ENCODE measurements around the gene RCSD1. TPM values are rescaled to one million over a fixed set of nuclear protein-coding genes. Genes with fewer than 3 reads are reported as not detected.

Gene RCSD1
- total RNA-seq, 1 donor from 2014 or later = 39.5 TPM

GRCh38 chr1:167663002-167663772 lies 33.2 kb downstream of the RCSD1 start:
- Mint-ChIP-seq H3K27ac (ENCODE audit: unreplicated experiment) (no peak overlapping the region), H3K9me3 (ENCODE audit: unreplicated experiment) (no peaks in the 10 kb centered on the region), H3K4me3 (ENCODE audit: unreplicated experiment) (no peak overlapping the region), H3K36me3 (ENCODE audit: low read depth, unreplicated experiment) (peaks cover 17% of the 10 kb centered on the region), H3K4me1 (ENCODE audit: unreplicated experiment) (peaks cover 59% of the 10 kb centered on the region), H3K27me3 (ENCODE audit: unreplicated experiment) (peaks cover 8% of the 10 kb centered on the region)
- TF ChIP-seq, protein P1, sequence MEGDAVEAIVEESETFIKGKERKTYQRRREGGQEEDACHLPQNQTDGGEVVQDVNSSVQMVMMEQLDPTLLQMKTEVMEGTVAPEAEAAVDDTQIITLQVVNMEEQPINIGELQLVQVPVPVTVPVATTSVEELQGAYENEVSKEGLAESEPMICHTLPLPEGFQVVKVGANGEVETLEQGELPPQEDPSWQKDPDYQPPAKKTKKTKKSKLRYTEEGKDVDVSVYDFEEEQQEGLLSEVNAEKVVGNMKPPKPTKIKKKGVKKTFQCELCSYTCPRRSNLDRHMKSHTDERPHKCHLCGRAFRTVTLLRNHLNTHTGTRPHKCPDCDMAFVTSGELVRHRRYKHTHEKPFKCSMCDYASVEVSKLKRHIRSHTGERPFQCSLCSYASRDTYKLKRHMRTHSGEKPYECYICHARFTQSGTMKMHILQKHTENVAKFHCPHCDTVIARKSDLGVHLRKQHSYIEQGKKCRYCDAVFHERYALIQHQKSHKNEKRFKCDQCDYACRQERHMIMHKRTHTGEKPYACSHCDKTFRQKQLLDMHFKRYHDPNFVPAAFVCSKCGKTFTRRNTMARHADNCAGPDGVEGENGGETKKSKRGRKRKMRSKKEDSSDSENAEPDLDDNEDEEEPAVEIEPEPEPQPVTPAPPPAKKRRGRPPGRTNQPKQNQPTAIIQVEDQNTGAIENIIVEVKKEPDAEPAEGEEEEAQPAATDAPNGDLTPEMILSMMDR (IDR thresholded peaks at IDR 0.05; ENCODE audit: unreplicated experiment) = no peak
- DNase-seq (ENCODE audit: low spot score) = no peak

GRCh38 chr1:167665469-167665868 lies 35.4 kb downstream of the RCSD1 start:
- no peak overlapping the region for H3K27ac Mint-ChIP-seq (ENCODE audit: unreplicated experiment)
- H3K4me1 Mint-ChIP-seq (ENCODE audit: unreplicated experiment) = peaks cover 45% of the 10 kb centered on the region
- H3K4me3 Mint-ChIP-seq (ENCODE audit: unreplicated experiment) = no peak overlapping the region
- H3K27me3 Mint-ChIP-seq (ENCODE audit: unreplicated experiment) = peaks cover 2% of the 10 kb centered on the region
- DNase-seq (ENCODE audit: low spot score) = no peak
- no peaks in the 10 kb centered on the region for H3K9me3 Mint-ChIP-seq (ENCODE audit: unreplicated experiment)
- peaks cover 17% of the 10 kb centered on the region for H3K36me3 Mint-ChIP-seq (ENCODE audit: low read depth, unreplicated experiment)
- TF ChIP-seq, protein P1 (IDR thresholded peaks at IDR 0.05; ENCODE audit: unreplicated experiment) = no peak

DNA sequence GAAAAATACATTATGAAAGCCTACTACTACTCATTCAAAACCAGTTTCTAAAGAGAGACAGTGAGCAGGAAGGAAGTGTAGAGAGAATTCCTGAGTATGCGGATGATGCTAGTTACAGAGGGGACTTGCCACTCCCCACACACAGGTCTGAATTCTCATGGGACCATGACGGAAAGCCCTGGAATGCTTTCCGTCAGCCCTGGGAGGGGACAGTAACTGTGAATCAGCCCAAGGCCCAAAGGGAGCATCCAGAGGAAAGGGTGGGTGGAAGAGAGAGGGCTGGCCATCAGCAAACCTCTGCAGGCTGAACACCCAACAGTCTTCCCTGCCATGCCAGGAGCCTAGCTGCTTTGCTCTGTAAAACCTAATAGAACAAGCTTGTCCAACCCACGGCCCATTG lies 36.4 kb downstream of the RCSD1 start:
- Mint-ChIP-seq H3K27me3 (ENCODE audit: unreplicated experiment) (no peaks in the 10 kb centered on the region), H3K36me3 (ENCODE audit: low read depth, unreplicated experiment) (peaks cover 26% of the 10 kb centered on the region), H3K27ac (ENCODE audit: unreplicated experiment) (no peak overlapping the region), H3K4me1 (ENCODE audit: unreplicated experiment) (peaks cover 43% of the 10 kb centered on the region), H3K9me3 (ENCODE audit: unreplicated experiment) (no peaks in the 10 kb centered on the region), H3K4me3 (ENCODE audit: unreplicated experiment) (no peak overlapping the region)
- no peak for DNase-seq (ENCODE audit: low spot score)
- TF ChIP-seq, protein P1 (IDR thresholded peaks at IDR 0.05; ENCODE audit: unreplicated experiment) = no peak

DNA sequence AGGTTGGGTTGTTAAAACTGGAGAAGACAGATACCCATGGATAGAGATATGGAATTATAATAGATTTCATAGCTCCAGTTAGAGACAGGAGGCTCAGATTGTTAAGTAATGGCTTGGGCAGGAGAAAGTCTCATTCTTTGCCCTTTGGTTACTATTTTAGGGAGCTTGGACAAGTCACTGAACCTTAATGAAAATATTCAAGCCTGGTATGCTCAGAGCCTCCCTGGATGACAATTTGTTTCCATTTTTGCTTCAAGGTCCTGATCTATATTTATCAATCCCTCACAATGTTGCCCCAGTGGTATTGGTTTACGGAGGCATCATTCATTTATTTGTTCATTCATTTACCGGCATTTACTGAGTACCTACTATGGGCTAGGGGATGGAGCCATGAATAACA lies 37.5 kb downstream of the RCSD1 start:
- no peak overlapping the region for H3K27ac Mint-ChIP-seq (ENCODE audit: unreplicated experiment)

DNA sequence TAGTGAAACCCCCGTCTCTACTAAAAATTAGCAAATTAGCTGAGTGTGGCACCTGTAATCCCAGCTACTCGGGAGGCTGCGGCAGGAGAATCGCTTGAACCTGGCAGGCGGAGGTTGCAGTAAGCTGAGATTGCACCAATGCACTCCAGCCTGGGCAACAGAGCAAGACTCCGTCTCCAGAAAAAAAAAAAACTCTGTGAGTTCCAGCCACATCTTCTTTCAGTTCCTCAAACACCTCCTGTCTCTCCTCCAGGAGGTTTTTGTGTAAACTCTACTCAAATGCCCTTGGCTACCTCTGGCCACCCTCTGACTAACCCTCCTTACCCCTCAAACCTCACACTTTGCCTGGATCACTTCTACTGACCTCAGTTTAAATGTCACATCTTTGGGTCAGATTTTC lies 38.1 kb downstream of the RCSD1 start:
- no peaks in the 10 kb centered on the region for H3K27me3 Mint-ChIP-seq (ENCODE audit: unreplicated experiment)
- peaks cover 26% of the 10 kb centered on the region for H3K4me1 Mint-ChIP-seq (ENCODE audit: unreplicated experiment)
- TF ChIP-seq, protein P1 (IDR thresholded peaks at IDR 0.05; ENCODE audit: unreplicated experiment) = no peak
- H3K9me3 Mint-ChIP-seq (ENCODE audit: unreplicated experiment) = no peaks in the 10 kb centered on the region
- no peak for DNase-seq (ENCODE audit: low spot score)
- no peak overlapping the region for H3K27ac Mint-ChIP-seq (ENCODE audit: unreplicated experiment)
- peaks cover 36% of the 10 kb centered on the region for H3K36me3 Mint-ChIP-seq (ENCODE audit: low read depth, unreplicated experiment)
- H3K4me3 Mint-ChIP-seq (ENCODE audit: unreplicated experiment) = no peak overlapping the region

More for the DNA sequence above, 37.5 kb downstream of the RCSD1 start:
- DNase-seq (ENCODE audit: low spot score) = no peak
- no peaks in the 10 kb centered on the region for H3K27me3 Mint-ChIP-seq (ENCODE audit: unreplicated experiment)
- no peak overlapping the region for H3K4me3 Mint-ChIP-seq (ENCODE audit: unreplicated experiment)
- no peaks in the 10 kb centered on the region for H3K9me3 Mint-ChIP-seq (ENCODE audit: unreplicated experiment)
- TF ChIP-seq, protein P1 (IDR thresholded peaks at IDR 0.05; ENCODE audit: unreplicated experiment) = no peak
- peaks cover 31% of the 10 kb centered on the region for H3K4me1 Mint-ChIP-seq (ENCODE audit: unreplicated experiment)
- H3K36me3 Mint-ChIP-seq (ENCODE audit: low read depth, unreplicated experiment) = peaks cover 36% of the 10 kb centered on the region

All from endothelial cell (in vitro differentiated cells).